Uterus (tissue), 4 donors: ENCODE measurements around the gene CDK3. TPM values are rescaled to one million over a fixed set of nuclear protein-coding genes. Genes with fewer than 3 reads are reported as not detected.

Experiments
- DNase-seq, 2 donors: peaks; one replicate each; pipeline ENCODE4 v3.0.0-alpha.2; 2019 to 2020
- H3K27ac ChIP-seq, 2 donors: fragments of 200-600 bp; sonication (generic); 1 replicate in 1 of 2; 2 replicates in 1 of 2; pipeline ENCODE4 v1.5.1; 2016 to 2018
- H3K27me3 ChIP-seq, 2 donors: fragments of 200-600 bp; sonication (generic); one replicate each; pipeline ENCODE4 v1.5.1; 2018 to 2019; ENCODE audit warnings: control low read depth in 1 of 2
- H3K36me3 ChIP-seq, 2 donors: fragments of 200-600 bp; sonication (generic); one replicate each; pipeline ENCODE4 v1.5.1; 2019; ENCODE audit warnings: control low read depth in 1 of 2
- H3K4me1 ChIP-seq, 2 donors: fragments of 200-600 bp; sonication (generic); one replicate each; pipeline ENCODE4 v1.5.1; 2018 to 2019; ENCODE audit warnings: control low read depth in 1 of 2
- H3K4me3 ChIP-seq, 2 donors: fragments of 200-600 bp; sonication (generic); 1 replicate in 1 of 2; 2 replicates in 1 of 2; pipeline ENCODE4 v1.5.1; 2018 to 2019; ENCODE audit warnings: mild to moderate bottlenecking in 1 of 2
- H3K9me3 ChIP-seq, 2 donors: fragments of 200-600 bp; sonication (generic); one replicate each; pipeline ENCODE4 v1.5.1; 2019; ENCODE audit warnings: control low read depth in 1 of 2
- CTCF ChIP-seq, 4 experiments: fragments of 200-600 bp in 2 of 4; fragments of 450-650 bp in 2 of 4; sonication (generic) in 2 of 4; IDR thresholded peaks; one replicate each; pipeline ENCODE4 v1.5.1; 2016 to 2019; ENCODE audit warnings: antibody characterized with exemption in 4 of 4, mild to moderate bottlenecking in 2 of 4, moderate library complexity in 1 of 4
- POLR2A ChIP-seq, 2 donors: fragments of 450-650 bp; IDR thresholded peaks; one replicate each; pipeline ENCODE4 v1.6.1; 2016; ENCODE audit warnings: antibody characterized with exemption in 2 of 2, mild to moderate bottlenecking in 1 of 2, moderate library complexity in 1 of 2
- intact Hi-C: fragments of 100-400 bp; cut with DNase I; formaldehyde crosslinking; loops from one replicate; pipeline ENCODE4 v1.15.1; 2023; ENCODE audit warnings: low total_unique reads
- total RNA-seq, 4 donors: library from RNA; depleted of rRNA in 3 of 4; stranded (reverse); fragments of >200 nt in 3 of 4; gene quantifications; one replicate each; pipeline versions ENCODE4 v1.1.0 to v1.2.4, GENCODE V29; 2014 to 2023
- donor health status: DM: yes; HTN: yes; CAD: no.

The CDK3 gene
- total RNA-seq, 4 donors from 2014 or later = 8.5 to 10.8 (median 9.6) TPM; not detected in 1

- no peaks in the 10 kb centered on the region for H3K27me3 ChIP-seq
- H3K27ac ChIP-seq = peak overlapping the region; percentile 52 to 55
- DNase-seq = peak; percentile 79 to 82
- TF ChIP-seq CTCF (IDR thresholded peaks at IDR 0.05) (peak; percentile 67 to 76 (median 70)), POLR2A (IDR thresholded peaks at IDR 0.05) (no peak)
- intact Hi-C loops = loop anchor here (2.0 kb wide), 1 partner anchor 99 kb away; no protein-coding TSS in a partner anchor
- no peaks in the 10 kb centered on the region for H3K9me3 ChIP-seq
- H3K36me3 ChIP-seq = no peaks in the 10 kb centered on the region
- no peaks in the 10 kb centered on the region for H3K4me1 ChIP-seq
- no peak overlapping the region for H3K4me3 ChIP-seq
Measured at GRCh38 chr17:76005263-76006149, 4.9 kb downstream of the CDK3 start.

- TF ChIP-seq CTCF (IDR thresholded peaks at IDR 0.05) = no peak
- TF ChIP-seq POLR2A (IDR thresholded peaks at IDR 0.05) = no peak
Measured at GRCh38 chr17:76007131-76007849, 6.6 kb downstream of the CDK3 start.

GRCh38 chr17:76007850-76008165, 7.2 kb downstream of the CDK3 start:
- H3K4me1 ChIP-seq = no peaks in the 10 kb centered on the region
- no peak for TF ChIP-seq CTCF (IDR thresholded peaks at IDR 0.05)
- no peak for TF ChIP-seq POLR2A (IDR thresholded peaks at IDR 0.05)
- H3K36me3 ChIP-seq = no peaks in the 10 kb centered on the region
- H3K9me3 ChIP-seq = no peaks in the 10 kb centered on the region
- DNase-seq = no peak
- intact Hi-C loops = no loop called here
- H3K27me3 ChIP-seq = no peaks in the 10 kb centered on the region
- no peak overlapping the region for H3K27ac ChIP-seq
- no peak overlapping the region for H3K4me3 ChIP-seq

More at GRCh38 chr17:76007131-76007849, 6.6 kb downstream of the CDK3 start:
- no peak for DNase-seq
- Histone ChIP-seq H3K36me3 (no peaks in the 10 kb centered on the region), H3K27me3 (no peaks in the 10 kb centered on the region), H3K27ac (no peak overlapping the region), H3K4me1 (no peaks in the 10 kb centered on the region), H3K4me3 (no peak overlapping the region), H3K9me3 (no peaks in the 10 kb centered on the region)
- intact Hi-C loops = no loop called here

- Histone ChIP-seq H3K27me3 (no peaks in the 10 kb centered on the region), H3K36me3 (no peaks in the 10 kb centered on the region), H3K27ac (no peak overlapping the region), H3K4me1 (no peaks in the 10 kb centered on the region), H3K9me3 (no peaks in the 10 kb centered on the region), H3K4me3 (no peak overlapping the region)
- DNase-seq = no peak
- no peak for TF ChIP-seq POLR2A (IDR thresholded peaks at IDR 0.05)
- TF ChIP-seq CTCF (IDR thresholded peaks at IDR 0.05) = no peak
- intact Hi-C loops = no loop called here
Measured at GRCh38 chr17:76008208-76008607, 7.6 kb downstream of the CDK3 start.
